H1 (cell line): Measurements from ENCODE around the gene ARHGEF2. TPM values are rescaled to one million over a fixed set of nuclear protein-coding genes. Genes with fewer than 3 reads are reported as not detected.

Source experiments
- EZH2 ChIP-seq: fragments of 200-600 bp; sonication (generic); IDR thresholded peaks from 2 replicates; pipeline ENCODE4 v1.7.1; 2012; ENCODE audit warnings: low read depth, mild to moderate bottlenecking, moderate library complexity, low read length, inconsistent platforms; ENCODE audit not compliant: severe bottlenecking
- polyA plus RNA-seq, 7 experiments: library from polyadenylated mRNA; depleted of rRNA in 3 of 7; stranded (reverse) in 5 of 7; unstranded in 2 of 7; fragments of >200 nt in 5 of 7; fragments of 200-250 nt in 2 of 7; gene quantifications; 1 replicate in 5 of 7; 2 replicates in 1 of 7; 4 replicates in 1 of 7; pipeline versions ENCODE4 v1.2.1 to v1.2.3, GENCODE V29; 2011 to 2013; ENCODE audit warnings: missing spikeins in 2 of 7, mixed read lengths in 2 of 7
- total RNA-seq: library from RNA; stranded (reverse); fragmentation: NEBNext Ultra II Directional; extraction: Animal tissue kit (Norgen Biotek cat#: 25700); gene quantifications from 2 replicates; pipeline ENCODE4 v1.2.1, GENCODE V29; 2021

The ARHGEF2 gene
- total and polyA plus RNA-seq, 2 of the 8 experiments (the other 6 are each of a cell fraction or from before 2014, with no cell fraction given) = 42.7 to 80.5 TPM

GRCh38 chr1:155996166-155996565, 17.8 kb upstream of the ARHGEF2 start (continued):
- TF ChIP-seq EZH2 = no peak
